Cardiac fibroblast (primary cell): ENCODE measurements around the gene KIAA1755.
A peak's percentile ranks its signal among the peaks of the same experiment; 100 is the strongest.
"Not testable (repeated sequence)": the region's sequence is repeated elsewhere in the genome, so short reads cannot be mapped to it uniquely, and the experiment has no call there.

Experiments
- DNase-seq, 2 donors: peaks; one replicate each; pipeline versions ENCODE4 v3.0.0 to v3.0.0-alpha.2; 2010; ENCODE audit warnings: low read depth in 2 of 2
- H3K4me3 ChIP-seq, 2 donors: replicated peaks in 1 of 2; 1 replicate in 1 of 2; 2 replicates in 1 of 2; pipeline ENCODE4 v1.5.1; 2011; ENCODE audit warnings: low read depth in 2 of 2, low read length in 2 of 2, mild to moderate bottlenecking in 2 of 2, moderate library complexity in 1 of 2
- CTCF ChIP-seq: IDR thresholded peaks from one replicate; pipeline ENCODE4 v1.5.1; 2011; ENCODE audit warnings: low read depth, mild to moderate bottlenecking, low read length, inconsistent platforms

KIAA1755 gene

DNA sequence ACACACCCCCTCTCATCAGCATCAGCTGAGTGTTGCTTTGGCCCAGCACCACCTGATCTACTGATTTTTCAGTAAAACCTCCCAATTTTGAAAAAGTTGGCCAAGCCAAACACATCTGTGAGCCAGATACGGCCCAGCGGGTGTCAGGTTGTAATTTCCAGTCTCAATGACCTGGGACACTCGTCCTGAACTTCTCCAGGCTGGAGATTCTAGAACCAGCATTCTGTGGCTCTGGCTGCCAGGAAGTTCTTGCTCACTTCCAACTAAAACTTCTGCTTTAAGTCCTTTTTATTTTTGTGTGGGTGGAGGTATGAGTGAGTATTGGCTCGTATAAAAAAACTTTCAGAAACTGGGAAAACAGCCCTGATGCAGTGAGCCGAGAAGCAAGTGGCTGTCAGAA is 5.1 kb downstream of the KIAA1755 start:
- TF ChIP-seq CTCF = no peak
- DNase-seq = peak; percentile 27 to 57
- no peak overlapping the region for H3K4me3 ChIP-seq

DNA sequence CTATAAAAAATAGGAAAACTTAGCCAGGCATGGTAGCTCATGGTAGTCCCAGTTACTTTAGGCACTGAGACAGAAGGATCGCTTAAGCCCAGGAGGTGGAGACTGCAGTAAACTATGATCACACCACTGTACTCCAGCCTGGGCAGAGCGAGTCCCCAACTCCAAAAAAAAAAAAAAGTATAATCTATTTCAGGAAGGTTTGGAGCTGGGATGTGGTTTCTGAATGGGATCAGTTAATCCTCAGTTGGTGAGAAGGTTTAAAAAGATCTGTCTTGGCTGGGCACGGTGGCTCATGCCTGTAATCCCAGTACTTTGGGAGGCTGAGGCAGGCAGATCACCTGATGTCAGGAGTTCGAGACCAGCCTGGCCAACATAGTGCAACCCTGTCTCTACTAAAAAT is 5.9 kb downstream of the KIAA1755 start:
- not testable (repeated sequence) for DNase-seq, H3K4me3 ChIP-seq

GRCh38 chr20:38253571-38253970 is 7.0 kb downstream of the KIAA1755 start:
- no peak for DNase-seq
- no peak for TF ChIP-seq CTCF

DNA sequence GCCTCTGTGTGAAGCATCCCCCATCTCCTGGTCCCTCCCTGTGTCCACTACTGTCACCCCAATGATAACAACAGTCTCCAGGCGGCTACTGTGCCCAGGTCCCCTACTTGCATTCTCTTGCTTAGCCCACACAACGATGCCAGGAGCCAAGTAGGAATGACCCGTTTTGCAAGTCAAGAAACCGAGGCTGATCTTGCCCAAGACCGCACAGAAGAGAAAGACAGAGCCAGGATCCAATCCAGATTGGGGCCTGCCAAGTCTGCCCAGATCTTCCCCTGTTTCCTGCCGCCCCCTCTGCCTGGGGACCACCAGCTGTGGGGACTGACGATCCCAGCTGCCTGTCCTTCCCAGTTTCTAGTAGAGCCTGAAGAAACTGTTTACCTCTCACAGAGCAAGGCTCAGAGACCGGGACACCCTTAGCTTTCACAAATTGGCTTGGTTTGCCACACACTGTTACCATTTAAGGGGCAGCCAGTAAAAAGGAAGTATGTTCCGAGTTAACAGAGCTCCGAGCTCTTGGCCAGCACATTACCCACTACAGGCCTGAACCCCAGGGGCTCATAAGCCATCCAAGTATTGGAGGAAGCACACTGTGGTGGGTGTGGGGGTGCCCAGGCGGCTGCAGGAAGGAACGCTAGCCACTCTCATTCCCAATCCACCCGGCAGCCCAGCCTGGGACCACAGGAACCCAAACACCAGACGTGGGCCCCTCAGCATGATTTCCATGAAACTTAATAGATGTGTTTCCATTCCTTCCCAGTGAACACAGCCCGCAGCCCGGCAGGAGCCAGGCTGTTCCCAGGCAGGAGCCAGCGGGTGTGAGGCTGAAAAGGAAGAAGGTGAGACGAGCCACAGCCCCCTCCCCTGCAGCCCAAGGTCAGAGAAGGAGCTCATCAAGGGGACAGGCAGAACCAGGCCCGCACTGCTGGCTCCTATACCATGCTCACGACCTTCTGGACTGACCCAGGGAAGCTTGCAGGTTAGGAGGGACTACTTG is 7.9 kb downstream of the KIAA1755 start:
- no peak overlapping the region for H3K4me3 ChIP-seq
- TF ChIP-seq CTCF = no peak
- no peak for DNase-seq

More at GRCh38 chr20:38253571-38253970, 7.0 kb downstream of the KIAA1755 start:
- no peak overlapping the region for H3K4me3 ChIP-seq

DNA sequence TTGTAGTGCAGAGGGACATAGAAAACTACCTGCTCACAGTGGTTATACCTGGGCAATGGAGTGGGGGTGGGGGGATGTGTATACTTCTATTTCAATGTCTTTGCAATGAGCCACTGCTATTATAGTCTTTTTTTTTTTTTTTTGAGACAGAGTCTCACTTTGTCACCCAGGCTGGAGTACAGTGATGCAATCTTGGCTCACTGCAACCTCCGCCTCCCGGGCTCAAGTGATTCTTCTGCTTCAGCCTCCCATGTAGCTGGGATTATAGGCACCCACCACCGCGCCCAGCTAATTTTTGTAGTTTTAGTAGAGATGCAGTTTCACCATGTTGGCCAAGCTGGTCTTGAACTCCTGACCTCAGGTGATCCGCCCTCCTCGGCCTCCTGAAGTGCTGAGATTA is 9.1 kb downstream of the KIAA1755 start:
- not testable (repeated sequence) for H3K4me3 ChIP-seq, DNase-seq

GRCh38 chr20:38250609-38251008 is 9.9 kb downstream of the KIAA1755 start:
- no peak for DNase-seq
- no peak overlapping the region for H3K4me3 ChIP-seq
- TF ChIP-seq CTCF = no peak

DNA sequence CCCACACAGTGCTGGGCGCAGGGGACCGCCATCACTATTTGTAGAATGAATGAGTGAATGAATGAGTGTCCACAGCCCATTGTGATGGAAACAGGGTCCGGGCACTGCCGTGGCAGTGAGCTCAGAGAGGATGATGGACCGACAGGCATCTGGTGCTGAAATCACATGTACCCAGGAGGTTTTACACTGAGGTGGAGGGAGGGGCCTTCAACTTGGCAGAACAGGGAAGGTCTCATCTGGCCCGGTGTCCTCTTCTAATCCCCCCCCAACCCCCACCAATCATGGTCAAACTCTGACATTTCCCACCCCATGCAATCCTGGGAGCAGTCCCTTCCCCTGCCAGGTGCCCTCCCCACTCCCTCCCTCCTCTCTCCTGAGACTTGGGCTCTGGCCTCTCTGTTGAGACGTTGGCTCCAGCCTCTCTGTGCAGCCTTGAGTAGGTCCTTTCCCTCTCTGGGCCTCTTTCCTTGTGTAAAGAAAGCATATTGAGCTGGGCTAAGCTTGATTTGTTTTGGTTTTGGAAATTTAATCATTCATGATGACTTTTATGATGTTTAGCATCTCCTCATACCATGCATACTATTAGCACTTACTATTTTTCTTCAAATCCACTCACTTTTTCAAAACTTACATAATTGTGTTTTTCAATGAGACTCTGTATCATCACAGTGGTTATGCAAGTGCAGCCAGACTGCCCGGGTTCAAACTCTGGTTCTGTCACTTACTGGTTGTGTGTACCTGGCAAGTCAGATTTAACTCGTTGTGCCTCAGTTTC is 10.8 kb downstream of the KIAA1755 start:
- no peak for TF ChIP-seq CTCF
- DNase-seq = no peak
- H3K4me3 ChIP-seq = no peak overlapping the region
